ENCODE data around the gene SAP30L.

The SAP30L gene

DNA sequence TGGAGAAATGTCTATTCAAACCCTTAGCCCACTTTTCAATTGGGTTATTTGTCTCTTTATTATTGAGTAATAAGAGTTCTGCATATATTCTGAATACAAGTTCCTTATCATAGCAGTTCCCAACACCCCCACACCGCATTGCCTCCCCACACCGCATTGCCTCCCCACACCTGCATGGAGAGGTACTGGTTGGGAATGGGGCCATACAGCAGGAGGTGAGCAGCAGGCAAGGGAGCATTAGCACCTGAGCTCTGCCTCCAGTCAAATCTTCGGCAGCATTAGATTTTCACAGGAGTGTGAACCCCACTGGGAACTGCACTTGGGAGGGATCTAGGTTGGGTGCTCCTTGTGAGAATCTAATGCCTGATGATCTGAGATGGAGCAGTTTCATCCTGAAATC, 10.6 kb upstream of the SAP30L start:
- DNase-seq (ENCODE audit: extremely low read depth, low read depth), result no peak
- TF ChIP-seq, protein P1, sequence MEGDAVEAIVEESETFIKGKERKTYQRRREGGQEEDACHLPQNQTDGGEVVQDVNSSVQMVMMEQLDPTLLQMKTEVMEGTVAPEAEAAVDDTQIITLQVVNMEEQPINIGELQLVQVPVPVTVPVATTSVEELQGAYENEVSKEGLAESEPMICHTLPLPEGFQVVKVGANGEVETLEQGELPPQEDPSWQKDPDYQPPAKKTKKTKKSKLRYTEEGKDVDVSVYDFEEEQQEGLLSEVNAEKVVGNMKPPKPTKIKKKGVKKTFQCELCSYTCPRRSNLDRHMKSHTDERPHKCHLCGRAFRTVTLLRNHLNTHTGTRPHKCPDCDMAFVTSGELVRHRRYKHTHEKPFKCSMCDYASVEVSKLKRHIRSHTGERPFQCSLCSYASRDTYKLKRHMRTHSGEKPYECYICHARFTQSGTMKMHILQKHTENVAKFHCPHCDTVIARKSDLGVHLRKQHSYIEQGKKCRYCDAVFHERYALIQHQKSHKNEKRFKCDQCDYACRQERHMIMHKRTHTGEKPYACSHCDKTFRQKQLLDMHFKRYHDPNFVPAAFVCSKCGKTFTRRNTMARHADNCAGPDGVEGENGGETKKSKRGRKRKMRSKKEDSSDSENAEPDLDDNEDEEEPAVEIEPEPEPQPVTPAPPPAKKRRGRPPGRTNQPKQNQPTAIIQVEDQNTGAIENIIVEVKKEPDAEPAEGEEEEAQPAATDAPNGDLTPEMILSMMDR (IDR thresholded peaks at IDR 0.05; ENCODE audit: low read depth, low read length), result no peak

DNA sequence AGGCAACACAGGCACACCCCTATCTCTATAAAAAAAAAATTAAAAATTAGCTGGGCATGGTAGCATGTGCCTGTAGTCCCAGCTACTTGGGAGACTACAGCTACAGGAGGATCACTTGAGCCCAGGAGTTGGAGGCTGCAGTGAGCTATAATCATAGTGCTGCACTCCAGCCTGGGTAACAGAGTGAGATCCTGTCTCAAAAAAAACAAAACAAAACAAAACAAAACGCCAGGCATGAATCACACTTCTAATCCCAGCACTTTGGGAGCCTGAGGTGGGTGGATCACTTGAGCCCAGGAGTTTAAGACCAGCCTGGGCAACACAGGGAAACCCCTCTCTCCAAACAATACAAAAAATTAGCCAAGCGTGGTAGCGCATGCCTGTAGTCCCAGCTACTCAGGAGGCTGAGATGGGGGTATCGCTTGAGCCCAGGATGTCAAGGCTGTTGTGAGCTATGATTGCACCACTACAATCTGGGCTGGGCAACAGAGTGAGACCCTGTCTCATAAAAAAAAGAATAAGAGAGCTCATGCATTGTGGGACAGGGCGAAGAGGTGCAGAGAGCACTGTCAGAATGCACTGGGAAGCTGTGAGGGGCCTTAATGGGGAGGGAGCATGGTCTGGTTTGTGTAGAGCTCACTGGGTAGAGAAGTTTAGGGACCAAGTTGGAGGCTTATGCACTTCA, 8.4 kb upstream of the SAP30L start:
- TF ChIP-seq, protein P1 (IDR thresholded peaks at IDR 0.05; ENCODE audit: low read depth, low read length), result no peak

GRCh38 chr5:154440540-154440939, 5.3 kb upstream of the SAP30L start:
- TF ChIP-seq, protein P1 (IDR thresholded peaks at IDR 0.05; ENCODE audit: low read depth, low read length), result no peak
- DNase-seq (ENCODE audit: extremely low read depth, low read depth), result no peak

More for the DNA sequence above, 8.4 kb upstream of the SAP30L start:
- DNase-seq (ENCODE audit: extremely low read depth, low read depth), result no peak

- DNase-seq (ENCODE audit: extremely low read depth, low read depth), result no peak
Measured at GRCh38 chr5:154442801-154443200, 3.0 kb upstream of the SAP30L start.

GRCh38 chr5:154444556-154445421, 1.0 kb upstream of the SAP30L start:
- DNase-seq (ENCODE audit: extremely low read depth, low read depth), result no peak
- TF ChIP-seq, protein P1 (IDR thresholded peaks at IDR 0.05; ENCODE audit: low read depth, low read length), result no peak

More at GRCh38 chr5:154442801-154443200, 3.0 kb upstream of the SAP30L start:
- TF ChIP-seq, protein P1 (IDR thresholded peaks at IDR 0.05; ENCODE audit: low read depth, low read length), result no peak

DNA sequence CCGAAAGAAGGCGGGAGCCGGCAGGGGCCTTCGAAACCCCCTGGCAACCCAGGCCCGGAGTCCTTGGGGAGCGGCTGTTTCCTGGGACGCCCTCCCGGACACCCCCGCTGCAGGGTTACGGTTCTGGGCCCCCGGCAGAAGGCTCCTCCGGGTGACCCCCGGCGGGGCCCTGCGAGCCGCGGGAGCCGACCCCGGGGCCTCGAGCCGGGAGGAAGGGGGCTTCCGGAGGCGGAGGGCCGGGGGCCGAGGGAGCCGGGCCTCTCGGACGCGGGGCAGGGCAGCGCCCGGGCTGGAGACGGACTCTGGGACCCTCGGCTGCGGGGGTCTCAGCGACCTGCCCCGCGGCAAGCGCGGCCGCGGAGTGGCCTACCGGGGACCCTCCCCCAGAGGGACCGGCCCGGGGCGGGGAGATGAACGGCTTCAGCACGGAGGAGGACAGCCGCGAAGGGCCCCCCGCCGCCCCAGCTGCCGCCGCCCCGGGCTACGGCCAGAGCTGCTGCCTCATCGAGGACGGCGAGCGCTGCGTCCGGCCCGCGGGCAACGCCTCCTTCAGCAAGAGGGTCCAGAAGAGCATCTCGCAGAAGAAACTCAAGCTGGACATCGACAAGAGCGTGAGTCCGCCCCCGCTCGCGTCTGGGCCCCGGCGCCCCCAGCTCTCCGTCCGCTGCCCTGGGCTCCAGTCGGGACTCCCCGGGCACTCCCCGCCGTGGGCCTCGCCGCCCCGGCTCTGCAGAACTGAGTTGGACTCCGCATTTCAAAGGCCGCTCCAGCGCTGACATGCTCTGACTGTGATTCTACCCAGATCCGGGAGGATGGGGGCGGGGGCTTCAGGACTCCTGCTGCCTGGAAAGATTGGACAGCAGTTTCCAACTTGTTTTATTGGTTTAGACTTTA, 645 bp downstream of the SAP30L start:
- TF ChIP-seq, protein P1 (IDR thresholded peaks at IDR 0.05; ENCODE audit: low read depth, low read length), result no peak
- no peak for DNase-seq (ENCODE audit: extremely low read depth, low read depth)
